ENCODE measurements around the gene SLC39A7. TPM values are rescaled to one million over a fixed set of nuclear protein-coding genes. Genes with fewer than 3 reads are reported as not detected.

The SLC39A7 gene
- total RNA-seq, 6 experiments from 2014 or later, result 215 to 240 (median 225) TPM

GRCh38 chr6:33202799-33203198 lies 2.1 kb downstream of the SLC39A7 start:
- no peak for DNase-seq
- Mint-ChIP-seq H3K27ac (peak overlapping the region; percentile 100), H3K36me3 (ENCODE audit: low read depth) (peaks cover 48% of the 10 kb centered on the region), H3K4me1 (ENCODE audit: low read depth) (peaks cover 69% of the 10 kb centered on the region), H3K27me3 (ENCODE audit: insufficient read depth) (peaks cover 3% of the 10 kb centered on the region), H3K4me3 (peak overlapping the region; percentile 100), H3K9me3 (no peaks in the 10 kb centered on the region)
- TF ChIP-seq, protein P1, sequence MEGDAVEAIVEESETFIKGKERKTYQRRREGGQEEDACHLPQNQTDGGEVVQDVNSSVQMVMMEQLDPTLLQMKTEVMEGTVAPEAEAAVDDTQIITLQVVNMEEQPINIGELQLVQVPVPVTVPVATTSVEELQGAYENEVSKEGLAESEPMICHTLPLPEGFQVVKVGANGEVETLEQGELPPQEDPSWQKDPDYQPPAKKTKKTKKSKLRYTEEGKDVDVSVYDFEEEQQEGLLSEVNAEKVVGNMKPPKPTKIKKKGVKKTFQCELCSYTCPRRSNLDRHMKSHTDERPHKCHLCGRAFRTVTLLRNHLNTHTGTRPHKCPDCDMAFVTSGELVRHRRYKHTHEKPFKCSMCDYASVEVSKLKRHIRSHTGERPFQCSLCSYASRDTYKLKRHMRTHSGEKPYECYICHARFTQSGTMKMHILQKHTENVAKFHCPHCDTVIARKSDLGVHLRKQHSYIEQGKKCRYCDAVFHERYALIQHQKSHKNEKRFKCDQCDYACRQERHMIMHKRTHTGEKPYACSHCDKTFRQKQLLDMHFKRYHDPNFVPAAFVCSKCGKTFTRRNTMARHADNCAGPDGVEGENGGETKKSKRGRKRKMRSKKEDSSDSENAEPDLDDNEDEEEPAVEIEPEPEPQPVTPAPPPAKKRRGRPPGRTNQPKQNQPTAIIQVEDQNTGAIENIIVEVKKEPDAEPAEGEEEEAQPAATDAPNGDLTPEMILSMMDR (IDR thresholded peaks at IDR 0.05), result no peak

- H3K27ac Mint-ChIP-seq, result peak overlapping the region; percentile 100
- TF ChIP-seq, protein P1 (IDR thresholded peaks at IDR 0.05), result no peak
- no peak for DNase-seq
- peaks cover 48% of the 10 kb centered on the region for H3K36me3 Mint-ChIP-seq (ENCODE audit: low read depth)
- peaks cover 62% of the 10 kb centered on the region for H3K4me1 Mint-ChIP-seq (ENCODE audit: low read depth)
- no peaks in the 10 kb centered on the region for H3K9me3 Mint-ChIP-seq
- peaks cover 5% of the 10 kb centered on the region for H3K27me3 Mint-ChIP-seq (ENCODE audit: insufficient read depth)
- peak overlapping the region; percentile 100 for H3K4me3 Mint-ChIP-seq
Measured at GRCh38 chr6:33203443-33204164, 2.9 kb downstream of the SLC39A7 start.

DNA sequence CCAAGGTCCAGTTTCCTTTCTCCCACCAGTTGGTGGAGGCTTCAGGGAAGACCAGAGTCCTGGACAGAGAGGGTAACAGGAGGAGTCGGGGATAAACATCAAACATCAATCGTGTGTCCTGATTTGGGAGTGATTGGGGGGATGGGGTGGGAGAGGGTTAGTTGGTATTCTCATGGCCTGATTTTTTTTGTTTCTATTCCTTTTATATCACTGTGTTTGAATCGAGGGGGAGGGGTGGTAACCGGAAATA lies 3.4 kb downstream of the SLC39A7 start:
- Mint-ChIP-seq H3K36me3 (ENCODE audit: low read depth) (peaks cover 47% of the 10 kb centered on the region), H3K27ac (peak overlapping the region; percentile 66), H3K4me1 (ENCODE audit: low read depth) (peaks cover 62% of the 10 kb centered on the region), H3K9me3 (no peaks in the 10 kb centered on the region), H3K27me3 (ENCODE audit: insufficient read depth) (peaks cover 8% of the 10 kb centered on the region), H3K4me3 (peak overlapping the region; percentile 100)
- DNase-seq, result no peak
- TF ChIP-seq, protein P1 (IDR thresholded peaks at IDR 0.05), result no peak

GRCh38 chr6:33204415-33205190 lies 3.9 kb downstream of the SLC39A7 start, which contains the start of gene HSD17B8:
Gene HSD17B8, plus strand, starts transcription at chr6:33204655. Its CDS starts 14 bp downstream, at chr6:33204669.
- H3K9me3 Mint-ChIP-seq, result no peaks in the 10 kb centered on the region
- H3K27me3 Mint-ChIP-seq (ENCODE audit: insufficient read depth), result peaks cover 8% of the 10 kb centered on the region
- H3K27ac Mint-ChIP-seq, result peak within 1 kb of the TSS; percentile 97
- peaks cover 63% of the 10 kb centered on the region for H3K4me1 Mint-ChIP-seq (ENCODE audit: low read depth)
- peak within 1 kb of the TSS; percentile 100 for H3K4me3 Mint-ChIP-seq
- DNase-seq, result peak; percentile 77
- H3K36me3 Mint-ChIP-seq (ENCODE audit: low read depth), result peaks cover 52% of the 10 kb centered on the region
- TF ChIP-seq, protein P1 (IDR thresholded peaks at IDR 0.05), result no peak

DNA sequence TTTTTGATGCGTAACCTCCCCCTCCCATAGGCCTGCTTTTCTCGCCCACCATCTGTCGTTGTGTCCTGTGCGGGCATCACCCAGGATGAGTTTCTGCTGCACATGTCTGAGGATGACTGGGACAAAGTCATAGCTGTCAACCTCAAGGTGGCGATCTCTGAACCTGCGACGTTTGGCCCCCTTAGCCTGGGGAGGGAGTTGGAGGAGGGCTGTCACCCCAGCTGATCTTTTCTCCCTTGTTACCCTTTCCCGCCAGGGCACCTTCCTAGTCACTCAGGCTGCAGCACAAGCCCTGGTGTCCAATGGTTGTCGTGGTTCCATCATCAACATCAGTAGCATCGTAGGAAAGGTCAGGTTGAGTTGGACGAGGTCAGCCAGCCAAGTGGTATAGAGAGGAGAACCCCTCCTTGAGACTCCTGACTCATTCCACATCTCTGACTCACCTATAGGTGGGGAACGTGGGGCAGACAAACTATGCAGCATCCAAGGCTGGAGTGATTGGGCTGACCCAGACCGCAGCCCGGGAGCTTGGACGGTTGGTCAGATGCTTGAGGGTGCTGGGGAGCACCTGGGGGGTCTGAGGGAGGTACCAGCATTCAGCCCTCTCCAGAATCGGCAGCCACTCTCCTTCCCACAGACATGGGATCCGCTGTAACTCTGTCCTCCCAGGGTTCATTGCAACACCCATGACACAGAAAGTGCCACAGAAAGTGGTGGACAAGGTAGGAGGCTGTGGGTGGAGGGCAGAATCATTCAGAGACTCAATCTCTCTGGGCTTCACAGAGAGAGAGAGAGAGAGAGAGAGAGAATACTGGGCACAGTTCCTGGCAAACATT lies 4.7 kb downstream of the SLC39A7 start:
- H3K36me3 Mint-ChIP-seq (ENCODE audit: low read depth), result peaks cover 59% of the 10 kb centered on the region

More for the DNA sequence above, 4.7 kb downstream of the SLC39A7 start:
- H3K27me3 Mint-ChIP-seq (ENCODE audit: insufficient read depth), result peaks cover 8% of the 10 kb centered on the region
- H3K9me3 Mint-ChIP-seq, result no peaks in the 10 kb centered on the region
- H3K4me3 Mint-ChIP-seq, result peak overlapping the region; percentile 81
- peaks cover 65% of the 10 kb centered on the region for H3K4me1 Mint-ChIP-seq (ENCODE audit: low read depth)
- peak overlapping the region; percentile 97 for H3K27ac Mint-ChIP-seq
- TF ChIP-seq, protein P1 (IDR thresholded peaks at IDR 0.05), result peak; percentile 59
- peak; percentile 52 for DNase-seq

Measured in HFFc6 (cell line).